H9 (cell line): Measurements from ENCODE around the gene ZNF423. TPM values are rescaled to one million over a fixed set of nuclear protein-coding genes. Genes with fewer than 3 reads are reported as not detected.
A peak's percentile ranks its signal among the peaks of the same experiment; 100 is the strongest.

Source experiments
- DNase-seq: peaks from one replicate; pipeline ENCODE4 v3.0.0-alpha.2; 2017
- H2AFZ ChIP-seq: one replicate; pipeline ENCODE4 v1.6.1; 2013; ENCODE audit warnings: mild to moderate bottlenecking, low read length, control low read depth, moderate library complexity
- H2AK5ac ChIP-seq: 2 replicates; pipeline ENCODE4 v1.6.1; 2013; ENCODE audit warnings: low read length, control low read depth, mixed read lengths; ENCODE audit not compliant: insufficient read length
- H2BK120ac ChIP-seq: one replicate; pipeline ENCODE4 v1.6.1; 2013; ENCODE audit warnings: low read depth, mild to moderate bottlenecking, low read length, control low read depth, inconsistent platforms; ENCODE audit not compliant: poor library complexity, severe bottlenecking
- H2BK12ac ChIP-seq: 2 replicates; pipeline ENCODE4 v1.6.1; 2013; ENCODE audit warnings: low read length, control low read depth, mixed read lengths, low read depth; ENCODE audit not compliant: insufficient read length
- H2BK15ac ChIP-seq: 2 replicates; pipeline ENCODE4 v1.6.1; 2013; ENCODE audit warnings: low read depth, low read length, control low read depth
- H2BK20ac ChIP-seq: one replicate; pipeline ENCODE4 v1.6.1; 2013; ENCODE audit warnings: low read depth, mild to moderate bottlenecking, low read length, control low read depth, inconsistent platforms; ENCODE audit not compliant: poor library complexity, severe bottlenecking
- H2BK5ac ChIP-seq: 2 replicates; pipeline ENCODE4 v1.6.1; 2013; ENCODE audit warnings: low read length, control low read depth, mixed read lengths; ENCODE audit not compliant: insufficient read length
- H3K14ac ChIP-seq: 2 replicates; pipeline ENCODE4 v1.6.1; 2013; ENCODE audit warnings: low read length, control low read depth; ENCODE audit not compliant: insufficient read depth
- H3K18ac ChIP-seq: 2 replicates; pipeline ENCODE4 v1.6.1; 2013; ENCODE audit warnings: low read depth, mild to moderate bottlenecking, mixed read lengths, low read length, control low read depth; ENCODE audit not compliant: insufficient read length
- H3K23ac ChIP-seq: 2 replicates; pipeline ENCODE4 v1.6.1; 2013; ENCODE audit warnings: low read length, control low read depth, mixed read lengths, low read depth; ENCODE audit not compliant: insufficient read length
- H3K23me2 ChIP-seq: 2 replicates; pipeline ENCODE4 v1.6.1; 2013; ENCODE audit warnings: low read depth, mild to moderate bottlenecking, mixed read lengths, low read length, control low read depth; ENCODE audit not compliant: insufficient read length, poor library complexity, severe bottlenecking
- H3K27ac ChIP-seq: 2 replicates; pipeline ENCODE4 v1.5.1; 2013; ENCODE audit warnings: low read length, control low read depth, mixed read lengths, low read depth; ENCODE audit not compliant: insufficient read length
- H3K27me3 ChIP-seq: 2 replicates; pipeline ENCODE4 v1.6.1; 2013; ENCODE audit warnings: low read length, control low read depth, inconsistent platforms; ENCODE audit not compliant: insufficient read depth
- H3K4ac ChIP-seq: 2 replicates; pipeline ENCODE4 v1.6.1; 2013; ENCODE audit warnings: low read depth, mild to moderate bottlenecking, control low read depth, inconsistent platforms, low read length, moderate library complexity
- H3K4me1 ChIP-seq: 2 replicates; pipeline ENCODE4 v1.6.1; 2013; ENCODE audit warnings: low read length, control low read depth, inconsistent platforms; ENCODE audit not compliant: insufficient read depth
- H3K4me2 ChIP-seq: 2 replicates; pipeline ENCODE4 v1.6.1; 2013; ENCODE audit warnings: low read length, control low read depth, mixed read lengths; ENCODE audit not compliant: insufficient read length, insufficient read depth
- H3K56ac ChIP-seq: 2 replicates; pipeline ENCODE4 v1.6.1; 2013; ENCODE audit warnings: low read depth, mild to moderate bottlenecking, mixed read lengths, low read length, control low read depth; ENCODE audit not compliant: insufficient read length
- H3K79me1 ChIP-seq: 2 replicates; pipeline ENCODE4 v1.6.1; 2013; ENCODE audit warnings: low read depth, mild to moderate bottlenecking, moderate library complexity, low read length, control low read depth, inconsistent platforms; ENCODE audit not compliant: insufficient read depth, poor library complexity, severe bottlenecking
- H3K79me2 ChIP-seq: 2 replicates; pipeline ENCODE4 v1.6.1; 2013; ENCODE audit warnings: low read length, control low read depth, inconsistent platforms; ENCODE audit not compliant: insufficient read depth
- H3K9ac ChIP-seq: 2 replicates; pipeline ENCODE4 v1.6.1; 2013; ENCODE audit warnings: low read length, control low read depth, mixed read lengths; ENCODE audit not compliant: insufficient read length; ENCODE audit errors: extremely low read depth
- H3K9me3 ChIP-seq: one replicate; pipeline ENCODE4 v1.6.1; 2013; ENCODE audit warnings: low read depth, low read length, inconsistent platforms; ENCODE audit not compliant: control insufficient read depth
- H3T11ph ChIP-seq: one replicate; pipeline ENCODE4 v1.6.1; 2013; ENCODE audit warnings: mild to moderate bottlenecking, low read length, control low read depth, inconsistent platforms
- H4K20me1 ChIP-seq: one replicate; pipeline ENCODE4 v1.6.1; 2013; ENCODE audit not compliant: control insufficient read depth, insufficient read length, insufficient read depth
- H4K5ac ChIP-seq: 2 replicates; pipeline ENCODE4 v1.6.1; 2013; ENCODE audit warnings: low read depth, mild to moderate bottlenecking, mixed read lengths, low read length, control low read depth; ENCODE audit not compliant: insufficient read length
- H4K8ac ChIP-seq: replicated peaks from 2 replicates; pipeline ENCODE4 v1.6.1; 2013; ENCODE audit warnings: low read length, control low read depth, mixed read lengths, low read depth; ENCODE audit not compliant: insufficient read length
- H4K91ac ChIP-seq: 2 replicates; pipeline ENCODE4 v1.6.1; 2013; ENCODE audit warnings: low read depth, mild to moderate bottlenecking, moderate library complexity, mixed read lengths, low read length, control low read depth; ENCODE audit not compliant: insufficient read length
- H3K27ac Mint-ChIP-seq, 3 experiments: 2 replicates in 2 of 3; 3 replicates in 1 of 3; pipeline ENCODE4 v1.8.0; 2020 to 2021; ENCODE audit warnings: mixed read lengths in 3 of 3, mild to moderate bottlenecking in 1 of 3, moderate library complexity in 1 of 3
- H3K27me3 Mint-ChIP-seq: 2 replicates; pipeline ENCODE4 v1.8.0; 2021; ENCODE audit warnings: low read depth, mild to moderate bottlenecking, moderate library complexity, mixed read lengths
- H3K36me3 Mint-ChIP-seq, 3 experiments: 2 replicates in 2 of 3; 3 replicates in 1 of 3; pipeline ENCODE4 v1.8.0; 2020 to 2021; ENCODE audit warnings: low read depth in 3 of 3, mixed read lengths in 3 of 3; ENCODE audit not compliant: insufficient read depth in 1 of 3
- H3K4me1 Mint-ChIP-seq, 2 experiments: 2 replicates each; pipeline ENCODE4 v1.8.0; 2020; ENCODE audit warnings: mixed read lengths in 2 of 2
- H3K4me3 Mint-ChIP-seq, 2 experiments: 2 replicates in 1 of 2; 3 replicates in 1 of 2; pipeline ENCODE4 v1.8.0; 2020 to 2021; ENCODE audit warnings: mild to moderate bottlenecking in 2 of 2, mixed read lengths in 2 of 2, moderate library complexity in 1 of 2
- H3K9me3 Mint-ChIP-seq, 2 experiments: 2 replicates in 1 of 2; 3 replicates in 1 of 2; pipeline ENCODE4 v1.8.0; 2020; ENCODE audit warnings: mild to moderate bottlenecking in 2 of 2, mixed read lengths in 2 of 2, moderate library complexity in 1 of 2
- WGBS: extraction: QIAGEN DNeasy Blood & Tissue Kit; methylation state at CpG from one replicate; pipeline ENCODE4 v1.1.7; 2013; ENCODE audit warnings: missing lambda C conversion rate, low lambda C conversion rate, mixed read lengths; ENCODE audit not compliant: insufficient read length; ENCODE audit errors: extremely low coverage; 5-methylcytosine and 5-hydroxymethylcytosine counted together
- total RNA-seq: library from RNA; stranded (reverse); gene quantifications from 2 replicates; pipeline ENCODE4 v1.2.1, GENCODE V29; 2021
- TF ChIP-seq, protein P1 (sequence below): fragments of 200-600 bp; sonication (generic); conservative IDR thresholded peaks from 3 replicates; pipeline ENCODE4 v1.8.0; 2021; ENCODE audit warnings: antibody characterized with exemption, mild to moderate bottlenecking

ZNF423 gene
- total RNA-seq, 1 experiment from 2014 or later: 51.5 TPM

- Mint-ChIP-seq H3K27ac (peak overlapping the region in 1 of 3 experiments; percentile 85; a peak in 2 of 7 replicates), H3K27me3 (no peaks in the 10 kb centered on the region), H3K9me3 (no peaks in the 10 kb centered on the region), H3K4me1 (peaks cover 11 to 14% of the 10 kb centered on the region in 2 experiments), H3K36me3 (peaks cover 0 to 7% (median 2%) of the 10 kb centered on the region in 3 experiments; a peak in 5 of 7 replicates), H3K4me3 (no peak overlapping the region)
- Histone ChIP-seq H3K79me1 (no peaks in the 10 kb centered on the region), H2BK5ac (no peak overlapping the region), H3K14ac (0 out of 2 replicates have a peak overlapping the region, but pooled peaks have one; percentile 16), H3K18ac (no peak overlapping the region), H2AK5ac (no peak overlapping the region), H4K20me1 (no peaks in the 10 kb centered on the region), H3K9ac (no peak overlapping the region), H3K9me3 (no peaks in the 10 kb centered on the region), H2BK120ac (no peak overlapping the region), H3K56ac (no peak overlapping the region), H2BK15ac (no peak overlapping the region), H2BK20ac (no peak overlapping the region), H3K4ac (no peak overlapping the region), H4K5ac (no peak overlapping the region), H2BK12ac (no peak overlapping the region), H3K79me2 (no peaks in the 10 kb centered on the region), H4K8ac (no peak overlapping the region), H3K4me2 (no peak overlapping the region), H3K27me3 (no peaks in the 10 kb centered on the region), H3K23ac (no peak overlapping the region), H2AFZ (no peak overlapping the region), H3K4me1 (no peaks in the 10 kb centered on the region; the same call in 1 of the 2 replicates), H3T11ph (no peak overlapping the region), H3K23me2 (no peaks in the 10 kb centered on the region), H4K91ac (no peak overlapping the region), H3K27ac (no peak overlapping the region)
- no CpG with 5 or more reads among the region's 4 CpGs for WGBS
- DNase-seq: no peak
- TF ChIP-seq, protein P1, sequence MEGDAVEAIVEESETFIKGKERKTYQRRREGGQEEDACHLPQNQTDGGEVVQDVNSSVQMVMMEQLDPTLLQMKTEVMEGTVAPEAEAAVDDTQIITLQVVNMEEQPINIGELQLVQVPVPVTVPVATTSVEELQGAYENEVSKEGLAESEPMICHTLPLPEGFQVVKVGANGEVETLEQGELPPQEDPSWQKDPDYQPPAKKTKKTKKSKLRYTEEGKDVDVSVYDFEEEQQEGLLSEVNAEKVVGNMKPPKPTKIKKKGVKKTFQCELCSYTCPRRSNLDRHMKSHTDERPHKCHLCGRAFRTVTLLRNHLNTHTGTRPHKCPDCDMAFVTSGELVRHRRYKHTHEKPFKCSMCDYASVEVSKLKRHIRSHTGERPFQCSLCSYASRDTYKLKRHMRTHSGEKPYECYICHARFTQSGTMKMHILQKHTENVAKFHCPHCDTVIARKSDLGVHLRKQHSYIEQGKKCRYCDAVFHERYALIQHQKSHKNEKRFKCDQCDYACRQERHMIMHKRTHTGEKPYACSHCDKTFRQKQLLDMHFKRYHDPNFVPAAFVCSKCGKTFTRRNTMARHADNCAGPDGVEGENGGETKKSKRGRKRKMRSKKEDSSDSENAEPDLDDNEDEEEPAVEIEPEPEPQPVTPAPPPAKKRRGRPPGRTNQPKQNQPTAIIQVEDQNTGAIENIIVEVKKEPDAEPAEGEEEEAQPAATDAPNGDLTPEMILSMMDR: no peak
Measured at GRCh38 chr16:49622084-49622390, 233.9 kb downstream of the ZNF423 start.
